ENCODE results near the gene RAB5IF.
"Not testable (repeated sequence)": the region's sequence is repeated elsewhere in the genome, so short reads cannot be mapped to it uniquely, and the experiment has no call there.

The RAB5IF gene

DNA sequence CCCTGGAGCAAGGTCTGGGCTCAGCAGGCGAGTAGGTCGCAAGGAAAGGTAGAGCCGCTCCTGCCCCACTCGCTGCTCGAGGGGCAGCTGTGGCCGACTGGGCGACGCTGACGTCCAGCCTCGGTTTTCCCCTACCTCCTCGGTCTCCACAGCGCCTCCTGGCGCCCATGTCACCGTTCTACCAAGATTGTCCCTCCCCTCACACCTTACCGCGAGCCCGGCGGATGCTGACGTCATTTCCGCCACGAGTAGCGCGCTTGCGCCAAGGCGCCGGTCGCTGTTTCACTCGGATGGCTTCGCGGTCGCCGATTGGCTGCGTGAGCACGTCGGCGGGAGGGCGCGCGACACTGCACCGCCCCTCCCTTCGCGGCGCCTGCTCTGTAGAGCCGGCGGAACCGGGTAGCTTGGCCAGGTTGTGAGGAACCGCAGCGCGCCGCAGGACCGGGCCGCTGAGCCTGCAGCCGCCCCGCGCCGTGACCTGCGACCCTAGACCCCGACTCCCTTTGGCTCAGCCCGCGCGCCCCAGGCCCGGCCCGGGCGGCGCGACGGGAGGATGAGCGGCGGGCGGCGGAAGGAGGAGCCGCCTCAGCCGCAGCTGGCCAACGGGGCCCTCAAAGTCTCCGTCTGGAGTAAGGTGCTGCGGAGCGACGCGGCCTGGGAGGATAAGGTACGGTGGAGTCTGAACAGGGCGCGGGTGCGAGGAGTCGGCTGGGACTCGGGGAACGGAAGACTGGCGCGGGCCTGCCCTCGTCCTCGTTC, at the start of gene RAB5IF:
TSS of gene RAB5IF (plus strand) at position 381 of the 759 bp plus-strand sequence. CDS start at position 554, 173 bp downstream.
- DNase-seq: peak; percentile 96 to 97

DNA sequence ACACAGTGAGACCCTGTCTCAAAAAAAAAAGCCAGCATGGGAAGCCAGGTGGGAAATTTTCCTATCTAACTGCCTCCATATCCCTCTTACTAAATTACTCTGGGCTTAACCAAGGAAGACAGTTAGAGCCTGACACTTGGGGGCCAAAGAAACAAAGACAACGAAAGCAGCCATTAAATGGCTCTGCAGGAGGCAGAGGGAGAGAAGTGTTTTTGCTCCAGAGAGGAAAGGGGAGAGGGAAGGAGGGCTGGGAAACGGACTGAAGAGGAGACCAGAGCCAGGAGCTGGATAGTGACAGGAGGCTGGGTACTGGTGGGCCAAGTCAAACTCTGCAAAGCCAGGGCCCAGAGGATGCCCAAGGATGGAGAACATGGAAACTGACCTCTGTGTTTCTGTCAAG, 42.9 kb upstream of the RAB5IF start:
- no peak for DNase-seq

- no peak for DNase-seq
These were observed 42.2 kb upstream of the RAB5IF start for GRCh38 chr20:36563374-36563773.

- not testable (repeated sequence) for DNase-seq
These were observed 41.4 kb upstream of the RAB5IF start for GRCh38 chr20:36564078-36564725.

GRCh38 chr20:36564726-36565121, 40.9 kb upstream of the RAB5IF start:
- not testable (repeated sequence) for DNase-seq

- DNase-seq: no peak
These were observed 40.1 kb upstream of the RAB5IF start for GRCh38 chr20:36565520-36565919.

GRCh38 chr20:36569847-36570429, 35.6 kb upstream of the RAB5IF start:
- no peak for DNase-seq

DNA sequence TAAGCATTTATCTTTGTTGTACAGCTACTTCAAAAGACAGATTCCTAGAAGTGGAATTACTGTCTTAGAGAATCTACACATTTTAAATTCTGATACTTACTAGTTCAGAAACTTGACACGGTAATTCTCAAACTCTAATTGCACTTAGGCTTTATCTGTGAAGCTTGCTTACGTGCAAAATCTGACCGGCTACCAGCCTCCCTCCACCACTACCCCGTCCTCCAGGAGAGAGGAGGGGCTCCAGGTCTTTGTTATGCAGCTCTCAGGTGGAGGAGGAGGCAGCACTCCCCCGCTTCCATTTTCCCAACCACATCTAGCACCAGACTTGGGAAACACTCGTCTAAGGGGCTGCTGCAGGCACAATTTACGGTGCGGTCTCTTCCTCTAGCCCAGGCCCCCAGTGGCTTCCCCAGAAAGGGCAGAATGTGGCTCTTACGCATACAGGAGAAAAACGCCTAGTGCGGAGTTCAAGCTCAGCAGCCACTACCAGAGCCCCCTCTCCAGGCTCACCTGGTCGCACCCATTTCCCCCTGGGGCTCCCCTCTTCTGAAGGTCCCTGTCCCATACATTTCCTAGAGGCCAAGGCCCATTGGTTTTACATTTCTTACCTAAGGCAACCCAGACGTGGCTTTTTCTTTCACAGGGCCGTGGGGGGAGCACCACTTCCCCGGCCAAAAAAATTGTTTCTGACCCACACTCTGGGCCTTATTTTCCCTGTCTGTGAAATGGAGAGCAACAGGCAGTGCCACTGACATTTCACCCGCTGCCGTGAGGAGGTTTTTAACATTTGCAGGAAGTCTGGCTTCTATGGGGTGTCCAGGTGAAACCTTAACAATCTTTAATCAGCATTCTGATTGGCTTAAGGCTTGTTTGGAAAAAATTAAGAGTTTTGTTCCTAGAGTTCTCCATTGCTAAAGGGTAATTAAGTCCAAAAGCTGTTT, 33.7 kb upstream of the RAB5IF start:
- DNase-seq: no peak

DNA sequence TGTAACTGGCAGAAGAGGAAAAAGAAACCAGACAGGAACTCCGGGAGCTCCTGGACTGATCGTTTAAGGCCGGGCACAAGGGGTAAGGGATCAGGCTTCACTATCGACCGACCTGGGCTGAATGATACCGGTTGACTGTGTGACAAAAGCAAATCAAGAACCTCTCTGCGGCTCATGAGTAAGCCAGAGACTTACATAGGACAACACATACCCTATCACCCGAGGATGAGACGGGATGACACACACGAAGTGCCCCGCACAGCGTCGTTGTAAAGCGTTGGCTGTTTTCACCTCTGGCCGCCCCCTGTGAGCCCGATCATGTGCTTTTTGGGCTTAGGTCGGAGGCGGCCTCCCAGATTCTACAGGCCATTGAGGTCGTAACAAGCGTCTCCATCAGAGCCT, 32.9 kb upstream of the RAB5IF start:
- no peak for DNase-seq

DNA sequence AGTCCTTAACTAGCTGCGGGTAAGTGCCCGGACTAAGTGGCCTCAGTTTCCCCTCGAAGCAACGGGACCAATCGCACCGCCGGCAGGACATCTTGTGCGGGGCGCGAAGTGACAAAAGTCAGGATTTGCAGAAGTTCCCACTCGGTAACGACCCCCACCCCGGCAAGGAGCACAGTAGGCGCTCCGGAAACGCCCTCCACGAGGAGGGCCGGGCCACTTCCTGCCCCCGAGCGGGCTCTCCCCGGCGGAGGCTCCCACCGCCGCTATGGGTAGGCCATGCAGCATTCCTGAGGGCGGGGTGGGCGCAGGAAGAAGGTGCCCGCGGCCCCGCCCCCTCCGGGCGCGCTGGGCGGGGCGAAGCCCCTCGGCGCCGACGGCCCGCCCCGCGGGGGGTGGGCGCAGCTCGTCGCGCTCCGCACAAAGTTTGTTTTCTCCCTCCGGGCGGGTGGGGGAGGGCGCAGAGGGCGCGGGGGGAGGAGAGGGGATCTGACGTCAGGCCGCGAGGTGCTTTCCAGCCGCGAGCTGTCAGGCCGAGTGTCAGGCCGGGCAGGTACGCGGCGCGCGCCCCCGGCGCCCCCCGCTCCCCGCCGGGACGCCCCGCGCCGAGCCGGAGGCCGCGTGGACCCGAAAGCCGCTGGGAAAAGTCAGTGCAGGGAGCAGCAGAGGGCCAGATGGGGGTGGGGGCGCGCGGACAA, 32.3 kb upstream of the RAB5IF start, which contains the start of gene TGIF2:
TSS of gene TGIF2 (plus strand) at position 495 of the 695 bp plus-strand sequence. CDS start 5,178 bp downstream, outside the sequence.
- DNase-seq: peak in 1 of 2 donors; percentile 43

DNA sequence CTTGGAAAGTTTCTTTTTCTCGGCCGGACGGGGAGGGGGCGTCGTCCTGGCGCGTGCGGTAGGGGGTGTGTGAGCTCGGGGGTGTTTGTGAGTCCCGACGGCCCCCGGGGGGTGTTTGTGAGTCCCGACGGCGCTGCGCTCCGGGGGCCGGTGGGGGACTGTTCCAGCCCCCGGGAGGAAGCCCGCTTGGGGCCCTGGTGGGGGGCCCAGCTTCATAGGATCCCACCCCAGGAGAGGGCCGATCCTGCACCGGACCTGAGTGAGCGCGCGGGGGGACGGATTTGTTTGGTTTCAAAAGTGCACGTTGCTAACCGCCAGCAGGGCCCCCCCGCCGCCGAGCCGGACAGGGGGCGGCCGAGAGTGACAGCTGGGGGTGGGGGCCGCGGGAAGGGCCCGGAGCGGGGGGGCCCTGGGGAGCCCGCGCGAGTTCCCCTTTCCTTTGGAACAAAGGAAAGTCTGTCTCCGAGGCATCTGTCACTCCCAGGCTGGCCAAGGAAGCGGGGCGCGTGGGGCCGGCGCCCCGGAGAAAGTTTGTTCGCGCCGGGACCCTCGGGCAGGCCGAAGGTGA, 31.7 kb upstream of the RAB5IF start:
- DNase-seq: peak; percentile 26 to 29

DNA sequence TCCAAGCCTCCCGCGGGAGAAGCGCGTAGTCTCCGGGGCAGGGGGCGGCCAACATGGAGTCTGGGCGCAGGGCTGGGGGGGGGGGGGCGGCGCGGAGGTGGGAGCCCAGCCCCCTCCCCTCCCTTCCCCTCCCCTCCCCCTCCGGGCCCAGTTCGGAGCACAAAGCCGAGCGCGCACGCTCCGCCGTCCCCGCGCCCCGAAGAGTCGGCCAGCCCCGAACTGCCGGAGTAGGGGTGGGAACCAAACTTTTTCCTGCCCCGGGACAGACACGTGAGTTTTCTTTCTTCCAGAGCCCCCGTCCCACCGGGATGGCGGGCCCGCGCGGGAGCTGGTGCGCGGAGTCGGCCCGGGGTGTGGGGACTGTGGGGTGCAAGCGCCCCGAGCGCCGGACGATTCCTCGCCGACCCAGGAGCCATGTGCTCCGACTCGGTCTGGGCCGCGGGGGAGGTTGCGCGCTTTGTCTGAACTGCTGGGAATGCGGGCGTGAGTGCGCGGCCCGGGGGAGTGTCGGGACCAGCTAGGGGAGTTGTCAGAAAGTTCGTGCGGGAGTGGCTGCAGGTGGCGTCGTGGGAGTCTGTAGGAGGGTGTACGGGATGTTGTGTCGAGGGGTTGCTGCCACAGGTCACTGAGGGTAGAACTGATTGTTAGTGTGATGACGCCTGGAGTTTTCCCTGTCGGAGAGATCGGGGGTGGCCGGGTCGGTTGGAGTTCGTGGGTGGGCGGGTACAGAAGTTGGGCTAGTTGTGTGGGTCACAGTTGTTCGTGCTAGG, 31.0 kb upstream of the RAB5IF start:
- no peak for DNase-seq

GRCh38 chr20:36576081-36576445, 29.5 kb upstream of the RAB5IF start:
- DNase-seq: no peak

- no peak for DNase-seq
These were observed 27.1 kb upstream of the RAB5IF start for GRCh38 chr20:36578356-36579041.

- no peak for DNase-seq
These were observed 25.5 kb upstream of the RAB5IF start for GRCh38 chr20:36579996-36580545.

GRCh38 chr20:36582322-36582721, 23.3 kb upstream of the RAB5IF start:
- no peak for DNase-seq

GRCh38 chr20:36582821-36583220, 22.8 kb upstream of the RAB5IF start:
- no peak for DNase-seq

GRCh38 chr20:36584018-36584481, 21.5 kb upstream of the RAB5IF start:
- DNase-seq: no peak

- no peak for DNase-seq
These were observed 20.0 kb upstream of the RAB5IF start for GRCh38 chr20:36585410-36586125.
